ENCODE measurements around the gene QPRT. TPM values are rescaled to one million over a fixed set of nuclear protein-coding genes. Genes with fewer than 3 reads are reported as not detected.

The QPRT gene
- total RNA-seq, 4 donors from 2014 or later = 14.3 to 65.8 (median 26.3) TPM

DNA sequence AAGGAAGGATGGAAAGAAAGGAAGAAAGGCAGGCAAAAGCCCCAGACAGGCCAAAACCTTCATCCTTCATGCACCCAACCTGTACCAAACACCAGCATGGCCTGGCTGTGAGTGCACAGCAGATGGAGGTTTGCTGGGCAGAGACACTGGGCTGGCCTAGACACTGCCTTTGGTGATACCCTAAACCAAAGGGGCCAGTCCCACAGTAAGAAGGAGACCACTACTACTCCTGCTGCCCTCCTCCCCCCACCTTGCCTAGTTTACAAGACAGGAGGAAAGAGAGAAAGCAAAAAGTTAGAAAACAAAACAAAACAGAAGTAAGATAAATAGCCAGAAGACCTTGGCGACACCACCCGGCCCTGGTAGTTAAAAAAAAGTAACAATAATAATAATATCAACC, 19.1 kb downstream of the QPRT start:
- TF ChIP-seq POLR2A (IDR thresholded peaks at IDR 0.05) = no peak
- TF ChIP-seq POLR2AphosphoS5 (IDR thresholded peaks at IDR 0.05) = no peak
- TF ChIP-seq CTCF (IDR thresholded peaks at IDR 0.05) = no peak
- TF ChIP-seq EP300 (IDR thresholded peaks at IDR 0.05; ENCODE audit: low read depth) = no peak
- Histone ChIP-seq H3K36me3 (no peaks in the 10 kb centered on the region), H3K27ac (no peak overlapping the region), H3K4me1 (peaks cover 0 to 6% (median 1%) of the 10 kb centered on the region in 4 donors), H3K4me3 (no peak overlapping the region), H3K27me3 (no peaks in the 10 kb centered on the region), H3K9me3 (no peaks in the 10 kb centered on the region)
- intact Hi-C loops (cut with DNase I; ENCODE audit: low total_unique reads) (loop anchor here (5.0 kb wide), 1 partner anchor 324 kb away; the partner anchor contains the start of gene C16orf92), in situ Hi-C loops (cut with MboI; ENCODE audit: low pct_ligation_motif_present in 1 of 4, low pct_unique_long_range_greater_than_20kb in 1 of 4, low sequenced_read_pairs in 3 of 4) (loop anchor here (10.0 to 25.0 kb wide), 3 partner anchors 147 to 327 kb away; partner anchors contain the start of genes C16orf92 (in 4 of the 4) and DOC2A (in 1 of the 4))
- no peak for DNase-seq
- 75 to 84% methylated on average over 2 of the region's 2 CpGs for WGBS, 2 donors (ENCODE audit: low coverage in 1 of 2)

DNA sequence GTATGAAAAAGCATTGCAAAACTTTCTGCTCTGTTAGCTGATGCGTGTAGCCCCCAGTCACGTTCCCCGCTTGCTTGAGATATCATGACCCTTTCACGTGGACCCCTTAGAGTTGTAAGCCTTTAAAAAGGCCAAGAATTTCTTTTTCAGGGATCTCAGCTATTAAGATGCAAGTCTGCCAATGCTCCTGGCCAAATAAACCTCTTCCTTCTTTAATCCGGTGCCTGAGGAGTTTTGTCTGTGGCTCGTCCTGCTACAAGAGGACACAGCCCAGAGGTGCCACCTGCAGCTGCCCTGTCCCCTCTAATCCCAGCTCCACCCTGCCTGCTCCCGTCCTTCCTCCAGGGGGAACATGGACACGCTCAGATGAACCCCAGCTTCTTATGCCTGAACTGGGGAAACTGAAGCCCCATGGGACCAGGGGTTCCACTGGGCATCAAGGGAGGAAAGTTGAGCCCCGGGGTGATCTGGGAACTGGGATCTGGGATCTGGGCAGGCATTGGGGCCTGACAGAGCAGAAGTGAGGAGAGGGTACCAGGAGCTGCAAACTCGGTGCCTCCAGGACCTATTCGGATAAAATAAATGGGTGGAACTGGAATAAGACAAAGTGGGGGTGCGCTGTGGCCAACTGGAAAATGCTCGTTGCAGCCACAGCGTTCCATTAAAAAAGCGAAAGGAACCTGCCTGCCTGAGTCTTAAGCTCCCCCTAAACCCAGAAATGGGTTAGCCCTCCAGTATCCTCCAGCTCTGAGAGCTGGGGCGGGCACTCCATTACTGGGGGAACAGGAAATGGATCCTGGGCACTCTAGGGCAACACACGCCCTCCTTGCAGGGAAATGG, 19.7 kb downstream of the QPRT start:
- intact Hi-C loops (cut with DNase I; ENCODE audit: low total_unique reads) (loop anchor here (5.0 kb wide), 1 partner anchor 324 kb away; the partner anchor contains the start of gene C16orf92), in situ Hi-C loops (cut with MboI; ENCODE audit: low pct_ligation_motif_present in 1 of 4, low pct_unique_long_range_greater_than_20kb in 1 of 4, low sequenced_read_pairs in 3 of 4) (loop anchor here (10.0 to 25.0 kb wide), 3 partner anchors 146 to 326 kb away; partner anchors contain the start of genes C16orf92 (in 4 of the 4) and DOC2A (in 1 of the 4))
- no peaks in the 10 kb centered on the region for H3K27me3 ChIP-seq
- no peak for DNase-seq
- 92 to 94% methylated on average over 12 to 17 of the region's 17 CpGs for WGBS, 2 donors (ENCODE audit: low coverage in 1 of 2)
- peaks cover 0 to 6% (median 1%) of the 10 kb centered on the region in 4 donors for H3K4me1 ChIP-seq
- H3K27ac ChIP-seq = no peak overlapping the region
- no peaks in the 10 kb centered on the region for H3K9me3 ChIP-seq
- no peaks in the 10 kb centered on the region for H3K36me3 ChIP-seq
- no peak overlapping the region for H3K4me3 ChIP-seq
- TF ChIP-seq CTCF (IDR thresholded peaks at IDR 0.05) (no peak), POLR2A (IDR thresholded peaks at IDR 0.05) (no peak), POLR2AphosphoS5 (IDR thresholded peaks at IDR 0.05) (no peak), EP300 (IDR thresholded peaks at IDR 0.05; ENCODE audit: low read depth) (no peak)

DNA sequence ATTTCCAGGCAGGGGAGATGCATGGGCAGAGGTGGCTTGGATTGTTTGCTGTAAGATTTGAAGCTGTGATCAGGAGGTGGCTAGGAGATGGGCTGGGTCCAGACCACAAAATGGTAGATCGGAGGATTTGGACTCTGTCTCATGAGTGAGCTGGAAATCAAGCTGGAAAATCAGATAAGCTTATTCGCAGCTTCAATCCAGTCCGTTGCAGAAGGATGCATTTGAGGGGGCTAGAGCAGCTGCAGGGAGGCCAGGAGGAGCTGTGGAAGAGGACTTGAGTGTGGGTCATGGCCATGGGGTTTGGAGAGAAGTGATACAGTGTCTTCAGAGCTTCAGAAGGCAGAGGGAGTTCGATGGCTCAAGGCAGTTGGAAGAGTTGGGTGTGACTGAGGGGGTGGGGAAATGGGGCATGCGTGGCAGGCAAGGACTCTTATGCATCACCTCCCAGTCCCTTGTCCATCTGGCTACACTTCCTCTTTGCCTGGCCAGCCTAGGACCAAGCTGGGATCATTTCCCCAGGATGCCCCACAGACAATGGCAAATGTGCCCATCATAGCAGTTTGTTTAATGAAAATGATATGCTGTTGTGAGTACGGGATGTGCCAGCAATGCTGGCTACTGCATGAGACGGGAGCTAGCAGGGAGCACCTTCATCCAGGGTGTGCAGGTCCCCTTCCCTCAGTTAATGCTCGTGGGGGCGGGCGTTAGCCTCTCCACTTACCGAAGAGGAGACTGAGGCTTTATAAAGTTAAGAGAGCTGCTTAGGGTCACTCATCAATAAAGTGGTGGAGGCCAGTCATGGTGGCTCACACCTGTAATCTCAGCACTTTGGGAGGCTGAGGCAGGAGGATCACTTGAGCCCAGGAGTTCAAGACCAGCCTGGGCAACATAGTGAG, 20.6 kb downstream of the QPRT start:
- no peak for DNase-seq
- H3K27ac ChIP-seq = no peak overlapping the region
- H3K4me3 ChIP-seq = no peak overlapping the region
- no peaks in the 10 kb centered on the region for H3K9me3 ChIP-seq
- H3K27me3 ChIP-seq = no peaks in the 10 kb centered on the region
- peaks cover 0 to 6% (median 1%) of the 10 kb centered on the region in 4 donors for H3K4me1 ChIP-seq
- in situ Hi-C loops (cut with MboI; ENCODE audit: low pct_ligation_motif_present in 1 of 4, low pct_unique_long_range_greater_than_20kb in 1 of 4, low sequenced_read_pairs in 3 of 4) = loop anchor here (10.0 to 25.0 kb wide), 3 partner anchors 145 to 325 kb away; partner anchors contain the start of genes C16orf92 (in 4 of the 4) and DOC2A (in 1 of the 4)
- intact Hi-C loops (cut with DNase I; ENCODE audit: low total_unique reads) = loop anchor here (5.0 to 10.0 kb wide), 2 partner anchors 155 to 323 kb away; partner anchors contain the start of gene C16orf92
- TF ChIP-seq POLR2AphosphoS5 (IDR thresholded peaks at IDR 0.05) = no peak
- no peak for TF ChIP-seq POLR2A (IDR thresholded peaks at IDR 0.05)
- no peak for TF ChIP-seq EP300 (IDR thresholded peaks at IDR 0.05; ENCODE audit: low read depth)
- TF ChIP-seq CTCF (IDR thresholded peaks at IDR 0.05) = no peak
- 43 to 57% methylated on average over 2 to 11 of the region's 11 CpGs for WGBS, 2 donors (ENCODE audit: low coverage in 1 of 2)
- H3K36me3 ChIP-seq = no peaks in the 10 kb centered on the region

Measured in transverse colon (tissue), 4 donors.